ENCODE data around the gene CX3CL1. TPM values are rescaled to one million over a fixed set of nuclear protein-coding genes. Genes with fewer than 3 reads are reported as not detected.

CX3CL1 gene
- total and polyA plus RNA-seq, 2 of the 4 experiments (the other 2 are of a cell fraction): 0.18 to 0.77 TPM

GRCh38 chr16:57343221-57343620, 29.1 kb upstream of the CX3CL1 start:
- ChIA-PET CTCF (no interaction called here), POLR2A (ENCODE audit: unreplicated experiment) (no interaction called here)
- intact Hi-C loops (cut with micrococcal nuclease): no loop called here
- dilution Hi-C loops (cut with HindIII; ENCODE audit: low sequenced_read_pairs, unreplicated experiment): no loop called here
- H2AK5ac ChIP-seq (ENCODE audit: low read depth, low read length): no peak overlapping the region
- H4K91ac ChIP-seq (ENCODE audit: insufficient read depth, low read depth, low read length): no peak overlapping the region
- H3K27ac ChIP-seq (ENCODE audit: insufficient read depth, low read length): no peak overlapping the region
- no peak overlapping the region for H2AK9ac ChIP-seq (replicated peaks; ENCODE audit: low read depth, low read length, poor library complexity)
- H3K18ac ChIP-seq (ENCODE audit: low read depth, low read length): no peak overlapping the region
- H4K8ac ChIP-seq (ENCODE audit: low read depth in 2 of 2, low read length in 2 of 2): no peak overlapping the region
- no peak for ATAC-seq (ENCODE audit: low read depth)
- H3K56ac ChIP-seq (ENCODE audit: extremely low read depth, insufficient read depth, low read length): no peak overlapping the region
- no peak overlapping the region for H3K4ac ChIP-seq (ENCODE audit: low read depth, low read length)
- no peaks in the 10 kb centered on the region for H3K36me3 ChIP-seq (ENCODE audit: control insufficient read depth, insufficient read depth, low read length)
- no peak overlapping the region for H2BK5ac ChIP-seq (ENCODE audit: low read depth, low read length, poor library complexity, severe bottlenecking)
- peaks cover 9% of the 10 kb centered on the region for H3K9me1 ChIP-seq (ENCODE audit: insufficient read depth, low read length)
- H2BK20ac ChIP-seq (ENCODE audit: low read depth, low read length): no peak overlapping the region
- in situ Hi-C loops (cut with MboI; ENCODE audit: low sequenced_read_pairs): no loop called here
- no peak for DNase-seq
- no peaks in the 10 kb centered on the region for H3K79me1 ChIP-seq (ENCODE audit: low read depth in 1 of 2, low read length in 2 of 2)
- WGBS, 2 experiments (ENCODE audit: extremely low coverage in 2 of 2, insufficient read length in 1 of 2): 83% methylated on average over 4 of the region's 7 CpGs; no CpG with 5 or more reads in 1 of the 2 experiments
- H3K14ac ChIP-seq (replicated peaks; ENCODE audit: low read depth, low read length): no peak overlapping the region
- peaks cover 20% of the 10 kb centered on the region for H4K20me1 ChIP-seq (ENCODE audit: insufficient read depth, low read length)
- H4K5ac ChIP-seq (ENCODE audit: low read depth, low read length): no peak overlapping the region
- H3K9me3 ChIP-seq (ENCODE audit: control insufficient read depth, insufficient read depth, low read length): peaks cover 4% of the 10 kb centered on the region; the same call in 1 of the 2 replicates
- no peak overlapping the region for H3K9ac ChIP-seq (ENCODE audit: low read depth, low read length)
- peaks cover 8% of the 10 kb centered on the region for H3K4me1 ChIP-seq (ENCODE audit: control insufficient read depth, insufficient read depth, low read length)
- H2AFZ ChIP-seq (replicated peaks; ENCODE audit: low read length, poor library complexity): no peak overlapping the region
- no peak overlapping the region for H2BK120ac ChIP-seq (ENCODE audit: low read depth, low read length)
- H3K23ac ChIP-seq (ENCODE audit: low read depth, low read length): no peak overlapping the region
- no peak overlapping the region for H3K4me3 ChIP-seq (ENCODE audit: insufficient read depth, low read depth, low read length)
- H2BK15ac ChIP-seq (ENCODE audit: low read depth, low read length): no peak overlapping the region
- peaks cover 46% of the 10 kb centered on the region for H3K27me3 ChIP-seq (ENCODE audit: control insufficient read depth, insufficient read depth, low read length)
- H3K4me2 ChIP-seq (ENCODE audit: low read depth, low read length): no peak overlapping the region
- TF ChIP-seq, protein P1, sequence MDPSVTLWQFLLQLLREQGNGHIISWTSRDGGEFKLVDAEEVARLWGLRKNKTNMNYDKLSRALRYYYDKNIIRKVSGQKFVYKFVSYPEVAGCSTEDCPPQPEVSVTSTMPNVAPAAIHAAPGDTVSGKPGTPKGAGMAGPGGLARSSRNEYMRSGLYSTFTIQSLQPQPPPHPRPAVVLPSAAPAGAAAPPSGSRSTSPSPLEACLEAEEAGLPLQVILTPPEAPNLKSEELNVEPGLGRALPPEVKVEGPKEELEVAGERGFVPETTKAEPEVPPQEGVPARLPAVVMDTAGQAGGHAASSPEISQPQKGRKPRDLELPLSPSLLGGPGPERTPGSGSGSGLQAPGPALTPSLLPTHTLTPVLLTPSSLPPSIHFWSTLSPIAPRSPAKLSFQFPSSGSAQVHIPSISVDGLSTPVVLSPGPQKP (IDR thresholded peaks at IDR 0.05; ENCODE audit: borderline replicate concordance, low read depth, low read length): no peak
- TF ChIP-seq POLR2A (IDR thresholded peaks at IDR 0.05; ENCODE audit: low read depth, low read length) (no peak), CHD1 (IDR thresholded peaks at IDR 0.05; ENCODE audit: low read depth, low read length) (no peak), SMC3 (IDR thresholded peaks at IDR 0.05; ENCODE audit: low read depth, low read length) (no peak), MAFK (IDR thresholded peaks at IDR 0.05; ENCODE audit: low read depth, low read length) (no peak), FOS (IDR thresholded peaks at IDR 0.05; ENCODE audit: low read depth, low read length) (no peak), RCOR1 (IDR thresholded peaks at IDR 0.05; ENCODE audit: insufficient replicate concordance, low read length) (no peak), MXI1 (IDR thresholded peaks at IDR 0.05; ENCODE audit: borderline replicate concordance, low read depth, low read length) (no peak), NFE2L2 (IDR thresholded peaks at IDR 0.05; ENCODE audit: low read depth, low read length) (no peak), RAD21 (IDR thresholded peaks at IDR 0.05; ENCODE audit: low read length) (no peak), CEBPB (IDR thresholded peaks at IDR 0.05; ENCODE audit: low read depth, low read length) (no peak), BHLHE40 (IDR thresholded peaks at IDR 0.05; ENCODE audit: low read depth, low read length) (no peak), RFX5 (IDR thresholded peaks at IDR 0.05; ENCODE audit: low read depth, low read length) (no peak)
- TF ChIP-seq, protein P2, sequence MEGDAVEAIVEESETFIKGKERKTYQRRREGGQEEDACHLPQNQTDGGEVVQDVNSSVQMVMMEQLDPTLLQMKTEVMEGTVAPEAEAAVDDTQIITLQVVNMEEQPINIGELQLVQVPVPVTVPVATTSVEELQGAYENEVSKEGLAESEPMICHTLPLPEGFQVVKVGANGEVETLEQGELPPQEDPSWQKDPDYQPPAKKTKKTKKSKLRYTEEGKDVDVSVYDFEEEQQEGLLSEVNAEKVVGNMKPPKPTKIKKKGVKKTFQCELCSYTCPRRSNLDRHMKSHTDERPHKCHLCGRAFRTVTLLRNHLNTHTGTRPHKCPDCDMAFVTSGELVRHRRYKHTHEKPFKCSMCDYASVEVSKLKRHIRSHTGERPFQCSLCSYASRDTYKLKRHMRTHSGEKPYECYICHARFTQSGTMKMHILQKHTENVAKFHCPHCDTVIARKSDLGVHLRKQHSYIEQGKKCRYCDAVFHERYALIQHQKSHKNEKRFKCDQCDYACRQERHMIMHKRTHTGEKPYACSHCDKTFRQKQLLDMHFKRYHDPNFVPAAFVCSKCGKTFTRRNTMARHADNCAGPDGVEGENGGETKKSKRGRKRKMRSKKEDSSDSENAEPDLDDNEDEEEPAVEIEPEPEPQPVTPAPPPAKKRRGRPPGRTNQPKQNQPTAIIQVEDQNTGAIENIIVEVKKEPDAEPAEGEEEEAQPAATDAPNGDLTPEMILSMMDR (conservative IDR thresholded peaks at IDR 0.05; ENCODE audit: low read depth, low read length): no peak
- TF ChIP-seq, protein P3, sequence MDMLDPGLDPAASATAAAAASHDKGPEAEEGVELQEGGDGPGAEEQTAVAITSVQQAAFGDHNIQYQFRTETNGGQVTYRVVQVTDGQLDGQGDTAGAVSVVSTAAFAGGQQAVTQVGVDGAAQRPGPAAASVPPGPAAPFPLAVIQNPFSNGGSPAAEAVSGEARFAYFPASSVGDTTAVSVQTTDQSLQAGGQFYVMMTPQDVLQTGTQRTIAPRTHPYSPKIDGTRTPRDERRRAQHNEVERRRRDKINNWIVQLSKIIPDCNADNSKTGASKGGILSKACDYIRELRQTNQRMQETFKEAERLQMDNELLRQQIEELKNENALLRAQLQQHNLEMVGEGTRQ (IDR thresholded peaks at IDR 0.05; ENCODE audit: low read depth, low read length): no peak
- BruUV-seq (replicated peaks): no TSS peak
